ENCODE measurements around the gene IGDCC3.

DNA sequence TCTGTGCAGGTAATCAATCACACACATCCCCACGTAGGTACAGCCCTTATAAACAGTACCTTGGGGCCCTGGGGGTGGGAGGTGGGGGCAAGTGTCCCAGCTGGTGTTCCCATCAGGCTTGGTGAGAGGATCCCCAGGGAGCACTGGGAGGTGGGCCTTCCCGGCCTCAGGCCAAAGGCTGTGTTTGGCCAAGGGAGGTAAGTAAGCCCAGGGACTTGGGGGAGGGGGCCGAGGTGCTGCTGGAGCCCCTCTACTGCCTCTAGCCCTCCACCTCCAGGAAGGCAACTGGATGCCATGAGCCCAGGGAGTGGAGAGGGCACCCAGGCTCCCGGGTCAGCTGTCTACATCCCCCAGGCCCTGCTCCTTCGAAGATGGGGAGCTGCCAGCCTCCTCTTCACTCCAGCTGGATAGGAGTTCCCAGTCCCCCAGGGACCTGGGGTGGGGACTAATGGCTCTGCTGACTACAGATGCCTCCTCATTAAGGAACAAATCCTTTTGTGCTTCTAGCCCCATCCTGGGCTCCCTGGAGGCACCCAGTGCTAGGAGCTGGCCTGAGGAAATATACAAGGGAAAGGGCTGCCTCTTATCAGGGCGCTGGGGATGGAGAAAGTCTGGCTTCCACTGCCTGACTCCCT, 40.2 kb downstream of the IGDCC3 start:
- TF ChIP-seq, protein P1, sequence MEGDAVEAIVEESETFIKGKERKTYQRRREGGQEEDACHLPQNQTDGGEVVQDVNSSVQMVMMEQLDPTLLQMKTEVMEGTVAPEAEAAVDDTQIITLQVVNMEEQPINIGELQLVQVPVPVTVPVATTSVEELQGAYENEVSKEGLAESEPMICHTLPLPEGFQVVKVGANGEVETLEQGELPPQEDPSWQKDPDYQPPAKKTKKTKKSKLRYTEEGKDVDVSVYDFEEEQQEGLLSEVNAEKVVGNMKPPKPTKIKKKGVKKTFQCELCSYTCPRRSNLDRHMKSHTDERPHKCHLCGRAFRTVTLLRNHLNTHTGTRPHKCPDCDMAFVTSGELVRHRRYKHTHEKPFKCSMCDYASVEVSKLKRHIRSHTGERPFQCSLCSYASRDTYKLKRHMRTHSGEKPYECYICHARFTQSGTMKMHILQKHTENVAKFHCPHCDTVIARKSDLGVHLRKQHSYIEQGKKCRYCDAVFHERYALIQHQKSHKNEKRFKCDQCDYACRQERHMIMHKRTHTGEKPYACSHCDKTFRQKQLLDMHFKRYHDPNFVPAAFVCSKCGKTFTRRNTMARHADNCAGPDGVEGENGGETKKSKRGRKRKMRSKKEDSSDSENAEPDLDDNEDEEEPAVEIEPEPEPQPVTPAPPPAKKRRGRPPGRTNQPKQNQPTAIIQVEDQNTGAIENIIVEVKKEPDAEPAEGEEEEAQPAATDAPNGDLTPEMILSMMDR (IDR thresholded peaks at IDR 0.05; ENCODE audit: borderline replicate concordance, extremely low read depth, low read length, poor library complexity, severe bottlenecking): no peak
- TF ChIP-seq EZH2 (IDR thresholded peaks at IDR 0.05; ENCODE audit: borderline replicate concordance, low read depth, low read length, severe bottlenecking): no peak
